ENCODE data around the gene SLC25A28.
A peak's percentile ranks its signal among the peaks of the same experiment; 100 is the strongest.

The SLC25A28 gene

GRCh38 chr10:99619851-99620710 is at the start of gene SLC25A28:
Gene SLC25A28 (minus strand): TSS chr10:99620439. CDS start chr10:99620335, 104 bp downstream.
- DNase-seq, result peak; percentile 8

GRCh38 chr10:99667108-99667751 is 47.0 kb upstream of the SLC25A28 start:
- DNase-seq, result no peak

- no peak for DNase-seq
Observed at GRCh38 chr10:99665304-99665703, 45.1 kb upstream of the SLC25A28 start.

- DNase-seq, result no peak
Observed at GRCh38 chr10:99661377-99661763, 41.1 kb upstream of the SLC25A28 start.

- no peak for DNase-seq
Observed at GRCh38 chr10:99660662-99661376, 40.6 kb upstream of the SLC25A28 start.

- no peak for DNase-seq
Observed at GRCh38 chr10:99659868-99660366, 39.7 kb upstream of the SLC25A28 start.

GRCh38 chr10:99659031-99659867 is 39.0 kb upstream of the SLC25A28 start, which contains the start of gene ENTPD7:
Gene ENTPD7 (plus strand): TSS chr10:99659509. CDS start chr10:99659957, 448 bp downstream.
- peak; percentile 88 for DNase-seq

GRCh38 chr10:99658622-99659030 is 38.4 kb upstream of the SLC25A28 start:
- peak; percentile 14 for DNase-seq

GRCh38 chr10:99656199-99657064 is 36.2 kb upstream of the SLC25A28 start:
- DNase-seq, result no peak

GRCh38 chr10:99654390-99655175 is 34.3 kb upstream of the SLC25A28 start:
- no peak for DNase-seq

GRCh38 chr10:99652800-99653390 is 32.7 kb upstream of the SLC25A28 start:
- no peak for DNase-seq

- no peak for DNase-seq
Observed at GRCh38 chr10:99648717-99649116, 28.5 kb upstream of the SLC25A28 start.

- no peak for DNase-seq
Observed at GRCh38 chr10:99647601-99648151, 27.4 kb upstream of the SLC25A28 start.

- no peak for DNase-seq
Observed at GRCh38 chr10:99633832-99634231, 13.6 kb upstream of the SLC25A28 start.

- no peak for DNase-seq
Observed at GRCh38 chr10:99631496-99631895, 11.3 kb upstream of the SLC25A28 start.

GRCh38 chr10:99630991-99631390 is 10.8 kb upstream of the SLC25A28 start:
- DNase-seq, result no peak

GRCh38 chr10:99630433-99630832 is 10.2 kb upstream of the SLC25A28 start:
- no peak for DNase-seq

GRCh38 chr10:99629625-99629978 is 9.4 kb upstream of the SLC25A28 start:
- no peak for DNase-seq

GRCh38 chr10:99628923-99629624 is 8.8 kb upstream of the SLC25A28 start:
- DNase-seq, result no peak
